Lower leg skin (tissue), 3 donors: ENCODE measurements around the gene TRIM16.
"Not testable (repeated sequence)": the region's sequence is repeated elsewhere in the genome, so short reads cannot be mapped to it uniquely, and the experiment has no call there.

Experiments
- CTCF ChIP-seq, 3 donors: fragments of 450-650 bp; IDR thresholded peaks; one replicate each; pipeline ENCODE4 v1.5.1; 2016; ENCODE audit warnings: antibody characterized with exemption in 3 of 3, mild to moderate bottlenecking in 3 of 3, moderate library complexity in 2 of 3
- POLR2A ChIP-seq, 2 donors: fragments of 450-650 bp; IDR thresholded peaks; one replicate each; pipeline ENCODE4 v1.6.1; 2016 to 2017; ENCODE audit warnings: antibody characterized with exemption in 2 of 2, mild to moderate bottlenecking in 1 of 2, moderate library complexity in 1 of 2

DNA sequence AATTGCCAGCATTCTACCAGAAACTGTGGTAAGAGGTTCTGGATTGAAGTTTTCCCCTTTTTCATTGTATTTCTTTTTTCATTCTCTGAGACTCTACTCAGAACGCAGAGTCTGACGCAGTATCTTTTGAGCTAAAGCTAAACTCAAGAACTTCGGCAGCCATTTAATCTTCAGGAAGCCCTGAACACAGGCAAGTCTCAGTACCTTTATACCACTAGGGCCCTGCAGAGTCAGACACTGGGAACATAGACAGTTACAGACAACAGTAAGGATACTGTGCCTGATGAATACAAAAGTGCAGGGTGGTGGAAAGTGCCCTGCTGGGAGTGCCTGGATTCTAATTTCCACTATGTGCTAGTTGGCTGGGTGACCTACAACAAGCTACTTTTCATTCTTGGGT lies 976 bp downstream of the TRIM16 start:
- not testable (repeated sequence) for TF ChIP-seq POLR2A, CTCF (IDR thresholded peaks at IDR 0.05)
